ENCODE data around the gene LTBP1. TPM values are rescaled to one million over a fixed set of nuclear protein-coding genes. Genes with fewer than 3 reads are reported as not detected.

The LTBP1 gene
- total and polyA plus RNA-seq, 4 donors, result 5.8 to 57.6 (median 10.2) TPM

GRCh38 chr2:32937602-32938448, 8.9 kb upstream of the LTBP1 start:
- no peak for DNase-seq (ENCODE audit: low spot score)
- H3K36me3 ChIP-seq (ENCODE audit: control insufficient read depth in 4 of 4, insufficient read depth in 3 of 4, low read depth in 1 of 4, low read length in 3 of 4), result no peaks in the 10 kb centered on the region
- no peak overlapping the region for H3K4me3 ChIP-seq (ENCODE audit: low read depth in 1 of 3, low read length in 3 of 3)
- H3K4me1 ChIP-seq (ENCODE audit: control insufficient read depth in 4 of 4, insufficient read depth in 4 of 4, low read length in 3 of 4), result no peaks in the 10 kb centered on the region
- 48% methylated on average over 13 of the region's 13 CpGs for WGBS
- H3K9ac ChIP-seq (ENCODE audit: low read depth in 1 of 2, low read length in 2 of 2), result no peak overlapping the region
- H3K27me3 ChIP-seq (ENCODE audit: control insufficient read depth in 4 of 4, insufficient read depth in 4 of 4, low read length in 3 of 4), result no peaks in the 10 kb centered on the region
- H3K9me3 ChIP-seq (ENCODE audit: control insufficient read depth in 4 of 4, low read length in 3 of 4), result no peaks in the 10 kb centered on the region
- H3K27ac ChIP-seq (ENCODE audit: low read depth in 1 of 2, low read length in 2 of 2), result no peak overlapping the region
- no peak for TF ChIP-seq HNF4G (IDR thresholded peaks at IDR 0.05)
- TF ChIP-seq RAD21 (IDR thresholded peaks at IDR 0.05), result no peak
- no peak for TF ChIP-seq HNF4A (conservative IDR thresholded peaks at IDR 0.05)
- no peak for TF ChIP-seq GABPA (IDR thresholded peaks at IDR 0.05 in 1 of 2, conservative IDR thresholded peaks at IDR 0.05 in 1 of 2)
- TF ChIP-seq ZBTB33 (IDR thresholded peaks at IDR 0.05), result no peak
- no peak for TF ChIP-seq TAF1 (conservative IDR thresholded peaks at IDR 0.05)
- no peak for TF ChIP-seq NR2F2 (IDR thresholded peaks at IDR 0.05)
- TF ChIP-seq JUND (IDR thresholded peaks at IDR 0.05), result no peak
- TF ChIP-seq FOXA1 (IDR thresholded peaks at IDR 0.05), result no peak
- no peak for TF ChIP-seq YY1 (IDR thresholded peaks at IDR 0.05)
- no peak for TF ChIP-seq ATF3 (IDR thresholded peaks at IDR 0.05)
- TF ChIP-seq EGR1 (IDR thresholded peaks at IDR 0.05; ENCODE audit: low read depth in 2 of 2), result no peak
- TF ChIP-seq CTCF (IDR thresholded peaks at IDR 0.05; ENCODE audit: low read depth, low read length, missing input control), result no peak
- no peak for TF ChIP-seq REST (IDR thresholded peaks at IDR 0.05)
- TF ChIP-seq FOXA2 (IDR thresholded peaks at IDR 0.05), result no peak
- no peak for TF ChIP-seq RXRA (IDR thresholded peaks at IDR 0.05)
- no peak for TF ChIP-seq MAX (IDR thresholded peaks at IDR 0.05)
- no peak for TF ChIP-seq SP1 (IDR thresholded peaks at IDR 0.05)

Measured in liver (tissue), 9 donors.